ENCODE results near the gene TALDO1. TPM values are rescaled to one million over a fixed set of nuclear protein-coding genes. Genes with fewer than 3 reads are reported as not detected.

Gene TALDO1
- total and polyA plus RNA-seq, 7 experiments from 2014 or later = 61.4 to 272 (median 179) TPM

- intact Hi-C loops (cut with micrococcal nuclease) = no loop called here
- H3K9me3 ChIP-seq (ENCODE audit: control insufficient read depth in 2 of 3, low read length in 3 of 3) = no peaks in the 10 kb centered on the region
- DNase-seq = no peak
- ChIA-PET CTCF (no interaction called here), POLR2A (no interaction called here)
- H3K27ac ChIP-seq (ENCODE audit: low read depth, low read length) = no peak overlapping the region
- H3K27me3 Mint-ChIP-seq = peaks cover 0 to 7% (median 0%) of the 10 kb centered on the region in 5 donors
- no peaks in the 10 kb centered on the region for H3K9me3 Mint-ChIP-seq
- H3K36me3 Mint-ChIP-seq = no peaks in the 10 kb centered on the region
- no peak overlapping the region for H3K4me3 ChIP-seq (ENCODE audit: low read length)
- H3K4me1 ChIP-seq (ENCODE audit: control insufficient read depth in 2 of 2, insufficient read depth in 2 of 2, low read length in 2 of 2) = peaks cover 3 to 10% of the 10 kb centered on the region in 2 donors
- peaks cover 13 to 25% (median 19%) of the 10 kb centered on the region in 7 donors for H3K4me1 Mint-ChIP-seq
- H3K27ac Mint-ChIP-seq = no peak overlapping the region
- no peak overlapping the region for H3K4me3 Mint-ChIP-seq
- ATAC-seq = no peak
- H3K36me3 ChIP-seq (ENCODE audit: control insufficient read depth in 2 of 3, insufficient read depth in 3 of 3, low read length in 3 of 3) = no peaks in the 10 kb centered on the region
- H3K27me3 ChIP-seq (ENCODE audit: control insufficient read depth in 2 of 2, insufficient read depth in 2 of 2, low read length in 2 of 2) = no peaks in the 10 kb centered on the region
Measured at GRCh38 chr11:742156-742546, 5.1 kb upstream of the TALDO1 start.

GRCh38 chr11:742571-743201, 4.6 kb upstream of the TALDO1 start:
- H3K27ac ChIP-seq (ENCODE audit: low read depth, low read length) = no peak overlapping the region
- peaks cover 0 to 4% (median 0%) of the 10 kb centered on the region in 3 experiments for H3K36me3 ChIP-seq (ENCODE audit: control insufficient read depth in 2 of 3, insufficient read depth in 3 of 3, low read length in 3 of 3)
- Mint-ChIP-seq H3K4me3 (no peak overlapping the region), H3K36me3 (no peaks in the 10 kb centered on the region), H3K27me3 (peaks cover 0 to 6% (median 0%) of the 10 kb centered on the region in 5 donors), H3K27ac (no peak overlapping the region), H3K4me1 (peaks cover 8 to 20% (median 14%) of the 10 kb centered on the region in 7 donors), H3K9me3 (no peaks in the 10 kb centered on the region)
- no peaks in the 10 kb centered on the region for H3K27me3 ChIP-seq (ENCODE audit: control insufficient read depth in 2 of 2, insufficient read depth in 2 of 2, low read length in 2 of 2)
- DNase-seq (no peak), ATAC-seq (no peak)
- no peak overlapping the region for H3K4me3 ChIP-seq (ENCODE audit: low read length)
- intact Hi-C loops (cut with micrococcal nuclease) = no loop called here
- ChIA-PET CTCF (no interaction called here), POLR2A (no interaction called here)
- H3K9me3 ChIP-seq (ENCODE audit: control insufficient read depth in 2 of 3, low read length in 3 of 3) = no peaks in the 10 kb centered on the region
- peaks cover 3 to 5% of the 10 kb centered on the region in 2 donors for H3K4me1 ChIP-seq (ENCODE audit: control insufficient read depth in 2 of 2, insufficient read depth in 2 of 2, low read length in 2 of 2)

GRCh38 chr11:745428-745827, 1.8 kb upstream of the TALDO1 start:
- ChIA-PET CTCF (interaction anchor here (0.6 to 1.8 kb wide), 3 partner anchors 21 to 64 kb away, joined by 3 to 5 read pairs (median 4); partner anchors contain the start of gene RPLP2), POLR2A (interaction anchor here (1.0 to 1.3 kb wide), 2 partner anchors 61 to 239 kb away, joined by 3 read pairs; no protein-coding TSS in a partner anchor)
- Histone ChIP-seq H3K36me3 (ENCODE audit: control insufficient read depth in 2 of 3, insufficient read depth in 3 of 3, low read length in 3 of 3) (peaks cover 0 to 5% (median 0%) of the 10 kb centered on the region in 3 experiments), H3K27ac (ENCODE audit: low read depth, low read length) (no peak overlapping the region), H3K9me3 (ENCODE audit: control insufficient read depth in 2 of 3, low read length in 3 of 3) (no peaks in the 10 kb centered on the region), H3K4me3 (ENCODE audit: low read length) (no peak overlapping the region), H3K27me3 (ENCODE audit: control insufficient read depth in 2 of 2, insufficient read depth in 2 of 2, low read length in 2 of 2) (no peaks in the 10 kb centered on the region), H3K4me1 (ENCODE audit: control insufficient read depth in 2 of 2, insufficient read depth in 2 of 2, low read length in 2 of 2) (peaks cover 10% of the 10 kb centered on the region in 2 donors)
- no peak for ATAC-seq
- Mint-ChIP-seq H3K9me3 (no peaks in the 10 kb centered on the region), H3K36me3 (no peaks in the 10 kb centered on the region), H3K27ac (no peak overlapping the region), H3K4me1 (peaks cover 5 to 24% (median 19%) of the 10 kb centered on the region in 7 donors), H3K4me3 (peak overlapping the region in 5 of 10 donors; percentile 4 to 88 (median 29)), H3K27me3 (no peaks in the 10 kb centered on the region)
- intact Hi-C loops (cut with micrococcal nuclease) = loop anchor here in 1 of 2 donors (5.0 kb wide), 2 partner anchors 167 to 182 kb away; partner anchors contain the start of genes AP2A2 and CHID1
- DNase-seq = no peak

- ChIA-PET CTCF (interaction anchor here (0.6 to 2.9 kb wide), 5 partner anchors 17 to 510 kb away, joined by 3 to 8 read pairs (median 5); partner anchors contain the start of gene PSMD13), POLR2A (interaction anchor here (0.8 to 3.1 kb wide), 8 partner anchors 9 to 240 kb away, joined by 3 to 21 read pairs (median 3); partner anchors contain the start of genes GATD1 and IRF7)
- H3K4me1 Mint-ChIP-seq = peaks cover 5 to 26% (median 19%) of the 10 kb centered on the region in 7 donors
- H3K4me3 Mint-ChIP-seq = peak overlapping the region; percentile 80 to 93 (median 88)
- Histone ChIP-seq H3K4me1 (ENCODE audit: control insufficient read depth in 2 of 2, insufficient read depth in 2 of 2, low read length in 2 of 2) (peaks cover 10% of the 10 kb centered on the region in 2 donors), H3K36me3 (ENCODE audit: control insufficient read depth in 2 of 3, insufficient read depth in 3 of 3, low read length in 3 of 3) (peaks cover 0 to 5% (median 0%) of the 10 kb centered on the region in 3 experiments), H3K27me3 (ENCODE audit: control insufficient read depth in 2 of 2, insufficient read depth in 2 of 2, low read length in 2 of 2) (no peaks in the 10 kb centered on the region), H3K27ac (ENCODE audit: low read depth, low read length) (peak overlapping the region; percentile 80), H3K4me3 (ENCODE audit: low read length) (peak overlapping the region; percentile 67), H3K9me3 (ENCODE audit: control insufficient read depth in 2 of 3, low read length in 3 of 3) (no peaks in the 10 kb centered on the region)
- peak; percentile 58 for ATAC-seq
- peak overlapping the region; percentile 67 to 90 (median 83) for H3K27ac Mint-ChIP-seq
- no peaks in the 10 kb centered on the region for H3K27me3 Mint-ChIP-seq
- no peaks in the 10 kb centered on the region for H3K36me3 Mint-ChIP-seq
- intact Hi-C loops (cut with micrococcal nuclease) = loop anchor here (1.0 to 5.0 kb wide), 7 partner anchors 18 to 181 kb away; partner anchors contain the start of genes AP2A2 (in 1 of the 2), CHID1 (in 1 of the 2) and GATD1 (in 1 of the 2)
- no peaks in the 10 kb centered on the region for H3K9me3 Mint-ChIP-seq
- DNase-seq = peak in 6 of 9 donors; percentile 34 to 50 (median 41)
Measured at GRCh38 chr11:746289-747157, 741 bp upstream of the TALDO1 start.

GRCh38 chr11:748007-748359, 719 bp downstream of the TALDO1 start:
- Mint-ChIP-seq H3K4me1 (peaks cover 5 to 34% (median 19%) of the 10 kb centered on the region in 7 donors), H3K4me3 (peak overlapping the region; percentile 74 to 91 (median 86)), H3K27ac (peak overlapping the region in 8 of 9 donors; percentile 58 to 85 (median 72)), H3K36me3 (no peaks in the 10 kb centered on the region), H3K9me3 (no peaks in the 10 kb centered on the region), H3K27me3 (no peaks in the 10 kb centered on the region)
- CTCF ChIA-PET = interaction anchor here (0.7 to 2.9 kb wide), 5 partner anchors 9 to 188 kb away, joined by 3 to 8 read pairs (median 3); no protein-coding TSS in a partner anchor
- DNase-seq = no peak
- H3K27ac ChIP-seq (ENCODE audit: low read depth, low read length) = peak overlapping the region; percentile 80
- POLR2A ChIA-PET = interaction anchor here (0.8 to 3.1 kb wide), 10 partner anchors 10 to 241 kb away, joined by 3 to 21 read pairs (median 5); partner anchors contain the start of genes GATD1, IRF7, PNPLA2 and RNH1
- no peaks in the 10 kb centered on the region for H3K27me3 ChIP-seq (ENCODE audit: control insufficient read depth in 2 of 2, insufficient read depth in 2 of 2, low read length in 2 of 2)
- intact Hi-C loops (cut with micrococcal nuclease) = loop anchor here in 1 of 2 donors (5.0 kb wide), 2 partner anchors 164 to 179 kb away; partner anchors contain the start of genes AP2A2 and CHID1
- no peaks in the 10 kb centered on the region for H3K9me3 ChIP-seq (ENCODE audit: control insufficient read depth in 2 of 3, low read length in 3 of 3)
- peaks cover 0 to 5% (median 0%) of the 10 kb centered on the region in 3 experiments for H3K36me3 ChIP-seq (ENCODE audit: control insufficient read depth in 2 of 3, insufficient read depth in 3 of 3, low read length in 3 of 3)
- H3K4me3 ChIP-seq (ENCODE audit: low read length) = peak overlapping the region; percentile 67
- peaks cover 10% of the 10 kb centered on the region in 2 donors for H3K4me1 ChIP-seq (ENCODE audit: control insufficient read depth in 2 of 2, insufficient read depth in 2 of 2, low read length in 2 of 2)
- ATAC-seq = no peak

- intact Hi-C loops (cut with micrococcal nuclease) = loop anchor here in 1 of 2 donors (5.0 kb wide), 2 partner anchors 163 to 178 kb away; partner anchors contain the start of genes AP2A2 and CHID1
- CTCF ChIA-PET = no interaction called here
- POLR2A ChIA-PET = interaction anchor here (1.2 to 2.2 kb wide), 2 partner anchors 12 to 112 kb away, joined by 3 to 8 read pairs; no protein-coding TSS in a partner anchor
Measured at GRCh38 chr11:749731-750130, 2.5 kb downstream of the TALDO1 start.

More at GRCh38 chr11:749731-750130, 2.5 kb downstream of the TALDO1 start:
- H3K4me1 Mint-ChIP-seq = peaks cover 5 to 34% (median 19%) of the 10 kb centered on the region in 7 donors
- DNase-seq (no peak), ATAC-seq (no peak)
- no peaks in the 10 kb centered on the region for H3K27me3 Mint-ChIP-seq
- H3K9me3 ChIP-seq (ENCODE audit: control insufficient read depth in 2 of 3, low read length in 3 of 3) = no peaks in the 10 kb centered on the region
- no peaks in the 10 kb centered on the region for H3K9me3 Mint-ChIP-seq
- no peak overlapping the region for H3K27ac ChIP-seq (ENCODE audit: low read depth, low read length)
- H3K4me3 Mint-ChIP-seq = peak overlapping the region in 8 of 10 donors; percentile 7 to 77 (median 46)
- no peak overlapping the region for H3K4me3 ChIP-seq (ENCODE audit: low read length)
- no peaks in the 10 kb centered on the region for H3K36me3 Mint-ChIP-seq
- peaks cover 10% of the 10 kb centered on the region in 2 donors for H3K4me1 ChIP-seq (ENCODE audit: control insufficient read depth in 2 of 2, insufficient read depth in 2 of 2, low read length in 2 of 2)
- H3K27me3 ChIP-seq (ENCODE audit: control insufficient read depth in 2 of 2, insufficient read depth in 2 of 2, low read length in 2 of 2) = no peaks in the 10 kb centered on the region
- H3K27ac Mint-ChIP-seq = peak overlapping the region in 3 of 9 donors; percentile 14 to 49 (median 28)
- H3K36me3 ChIP-seq (ENCODE audit: control insufficient read depth in 2 of 3, insufficient read depth in 3 of 3, low read length in 3 of 3) = peaks cover 0 to 5% (median 0%) of the 10 kb centered on the region in 3 experiments

Data from naive thymus-derived CD4-positive, alpha-beta T cell (primary cell).